ENCODE data around the gene TMEM38A. TPM values are rescaled to one million over a fixed set of nuclear protein-coding genes. Genes with fewer than 3 reads are reported as not detected.
"Not testable (repeated sequence)": the region's sequence is repeated elsewhere in the genome, so short reads cannot be mapped to it uniquely, and the experiment has no call there.

Gene TMEM38A
- total RNA-seq, 1 donor from 2014 or later, result 7.1 TPM

- intact Hi-C loops (cut with DNase I), result no loop called here
- no peaks in the 10 kb centered on the region for H3K27me3 ChIP-seq (ENCODE audit: low read depth)
- H3K4me1 ChIP-seq, result peaks cover 25% of the 10 kb centered on the region
- ATAC-seq (no peak), DNase-seq (no peak)
- H3K27ac ChIP-seq, result no peak overlapping the region
- TF ChIP-seq, protein P1, sequence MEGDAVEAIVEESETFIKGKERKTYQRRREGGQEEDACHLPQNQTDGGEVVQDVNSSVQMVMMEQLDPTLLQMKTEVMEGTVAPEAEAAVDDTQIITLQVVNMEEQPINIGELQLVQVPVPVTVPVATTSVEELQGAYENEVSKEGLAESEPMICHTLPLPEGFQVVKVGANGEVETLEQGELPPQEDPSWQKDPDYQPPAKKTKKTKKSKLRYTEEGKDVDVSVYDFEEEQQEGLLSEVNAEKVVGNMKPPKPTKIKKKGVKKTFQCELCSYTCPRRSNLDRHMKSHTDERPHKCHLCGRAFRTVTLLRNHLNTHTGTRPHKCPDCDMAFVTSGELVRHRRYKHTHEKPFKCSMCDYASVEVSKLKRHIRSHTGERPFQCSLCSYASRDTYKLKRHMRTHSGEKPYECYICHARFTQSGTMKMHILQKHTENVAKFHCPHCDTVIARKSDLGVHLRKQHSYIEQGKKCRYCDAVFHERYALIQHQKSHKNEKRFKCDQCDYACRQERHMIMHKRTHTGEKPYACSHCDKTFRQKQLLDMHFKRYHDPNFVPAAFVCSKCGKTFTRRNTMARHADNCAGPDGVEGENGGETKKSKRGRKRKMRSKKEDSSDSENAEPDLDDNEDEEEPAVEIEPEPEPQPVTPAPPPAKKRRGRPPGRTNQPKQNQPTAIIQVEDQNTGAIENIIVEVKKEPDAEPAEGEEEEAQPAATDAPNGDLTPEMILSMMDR (IDR thresholded peaks at IDR 0.05), result no peak
- peaks cover 66% of the 10 kb centered on the region for H3K36me3 ChIP-seq
- H3K4me3 ChIP-seq, result no peak overlapping the region
- no peaks in the 10 kb centered on the region for H3K9me3 ChIP-seq
Measured at GRCh38 chr19:16657384-16657783, 3.6 kb upstream of the TMEM38A start.

DNA sequence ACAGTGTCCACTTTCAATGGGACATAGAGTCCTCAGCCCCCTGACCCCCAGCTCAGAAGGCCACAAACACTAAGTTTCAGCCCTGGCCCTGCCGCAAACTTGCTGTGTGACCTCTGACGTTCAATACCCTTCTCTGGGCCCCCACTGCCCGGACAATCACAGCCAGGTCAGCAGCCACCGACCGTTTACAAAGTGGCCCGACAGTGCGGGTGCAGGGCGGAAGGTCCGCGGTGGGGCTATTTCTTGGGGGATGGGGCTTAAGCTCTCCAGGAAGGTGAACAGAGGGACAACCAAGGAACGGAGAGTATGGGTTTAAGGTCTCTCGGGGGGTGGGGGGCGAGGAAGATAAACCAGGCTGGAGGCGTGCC, 1.5 kb upstream of the TMEM38A start:
- Histone ChIP-seq H3K36me3 (peaks cover 45% of the 10 kb centered on the region), H3K4me1 (peaks cover 30% of the 10 kb centered on the region), H3K4me3 (peak overlapping the region; percentile 86), H3K27me3 (ENCODE audit: low read depth) (no peaks in the 10 kb centered on the region), H3K27ac (peak overlapping the region; percentile 91), H3K9me3 (no peaks in the 10 kb centered on the region)
- intact Hi-C loops (cut with DNase I), result no loop called here
- TF ChIP-seq, protein P1 (IDR thresholded peaks at IDR 0.05), result no peak
- ATAC-seq (no peak), DNase-seq (no peak)

DNA sequence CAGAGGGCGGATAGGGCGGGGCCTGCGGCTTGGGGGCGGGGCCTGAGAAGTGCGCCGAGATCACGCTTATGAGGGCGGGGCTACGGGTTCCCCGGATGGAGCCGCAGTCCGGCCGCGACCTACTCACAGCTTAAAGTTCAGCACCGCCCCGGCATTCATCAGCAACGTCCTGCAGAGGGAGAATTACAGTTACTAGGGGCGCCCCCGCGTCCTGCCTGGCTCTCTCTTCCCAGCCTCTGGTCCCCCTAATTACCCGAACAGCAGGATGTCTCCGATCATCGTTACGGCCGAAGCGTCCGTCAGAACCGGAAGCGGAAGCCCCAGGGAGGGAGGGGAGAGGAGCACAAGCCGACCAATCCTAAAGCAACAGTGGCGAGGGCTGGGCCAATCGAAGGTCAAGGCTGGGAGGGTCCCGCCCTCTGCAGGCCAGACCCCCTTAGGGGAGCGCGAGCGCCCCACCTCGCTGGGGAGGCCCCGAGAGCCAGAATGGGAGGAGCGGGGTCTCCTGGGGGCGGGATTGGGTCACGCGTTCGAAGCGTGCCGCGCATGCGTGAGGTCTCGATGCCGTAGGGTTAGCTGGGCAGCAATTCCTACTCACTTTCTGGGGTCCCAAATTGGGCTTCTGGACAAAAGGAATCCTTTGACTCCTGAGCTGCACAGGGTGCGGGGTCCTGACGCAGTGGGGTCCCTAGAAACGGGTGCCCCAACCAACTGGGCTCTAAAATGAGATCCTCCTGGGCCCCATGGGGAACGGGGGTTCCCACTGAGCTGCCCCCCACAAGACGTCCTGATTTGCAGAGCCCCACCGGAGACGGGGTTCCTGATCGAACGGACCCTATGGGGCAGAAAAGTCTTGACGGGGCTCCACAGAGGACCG, 869 bp upstream of the TMEM38A start, which contains the start of gene SMIM7:
SMIM7 (minus strand) TSS at position 313 of the 877 bp plus-strand sequence; CDS start at position 279, 34 bp downstream.
- Histone ChIP-seq H3K4me3 (peak within 1 kb of the TSS; percentile 86), H3K27me3 (ENCODE audit: low read depth) (no peaks in the 10 kb centered on the region), H3K9me3 (no peaks in the 10 kb centered on the region), H3K4me1 (peaks cover 30% of the 10 kb centered on the region), H3K27ac (peak within 1 kb of the TSS; percentile 91), H3K36me3 (peaks cover 39% of the 10 kb centered on the region)
- intact Hi-C loops (cut with DNase I), result no loop called here
- DNase-seq, result peak; percentile 98
- ATAC-seq, result peak; percentile 99
- TF ChIP-seq, protein P1 (IDR thresholded peaks at IDR 0.05), result peak; percentile 34

- H3K4me3 ChIP-seq, result peak overlapping the region; percentile 86
- H3K4me1 ChIP-seq, result peaks cover 30% of the 10 kb centered on the region
- intact Hi-C loops (cut with DNase I), result no loop called here
- H3K9me3 ChIP-seq, result no peaks in the 10 kb centered on the region
- no peak for ATAC-seq
- peaks cover 24% of the 10 kb centered on the region for H3K36me3 ChIP-seq
- H3K27me3 ChIP-seq (ENCODE audit: low read depth), result no peaks in the 10 kb centered on the region
- TF ChIP-seq, protein P1 (IDR thresholded peaks at IDR 0.05), result no peak
- peak; percentile 61 for DNase-seq
- peak overlapping the region; percentile 91 for H3K27ac ChIP-seq
Measured at GRCh38 chr19:16661480-16662034, 618 bp downstream of the TMEM38A start.

- no peak overlapping the region for H3K4me3 ChIP-seq
- H3K36me3 ChIP-seq, result no peaks in the 10 kb centered on the region
- intact Hi-C loops (cut with DNase I), result no loop called here
- ATAC-seq (no peak), DNase-seq (no peak)
- H3K9me3 ChIP-seq, result no peaks in the 10 kb centered on the region
- TF ChIP-seq, protein P1 (IDR thresholded peaks at IDR 0.05), result no peak
- H3K4me1 ChIP-seq, result peaks cover 5% of the 10 kb centered on the region
- no peak overlapping the region for H3K27ac ChIP-seq
- H3K27me3 ChIP-seq (ENCODE audit: low read depth), result no peaks in the 10 kb centered on the region
Measured at GRCh38 chr19:16668176-16668575, 7.2 kb downstream of the TMEM38A start.

GRCh38 chr19:16668702-16669101, 7.8 kb downstream of the TMEM38A start:
- intact Hi-C loops (cut with DNase I); H3K9me3 ChIP-seq; H3K27me3 ChIP-seq (ENCODE audit: low read depth); H3K27ac ChIP-seq; H3K4me3 ChIP-seq; H3K36me3 ChIP-seq; ATAC-seq; H3K4me1 ChIP-seq; DNase-seq: not testable (repeated sequence)
